Astrocyte of the spinal cord (primary cell): ENCODE measurements around the gene RBMX.

Experiments used
- DNase-seq: peaks from one replicate; pipeline ENCODE4 v3.0.0; 2011; ENCODE audit warnings: low read depth, low spot score
- H3K4me3 ChIP-seq: 2 replicates; pipeline ENCODE4 v1.5.1; 2011; ENCODE audit warnings: low read depth, mild to moderate bottlenecking, low read length, moderate library complexity
- in situ Hi-C: cut with HindIII; loops from 2 replicates; pipeline ENCODE4 v1.10.0; 2017; ENCODE audit warnings: low sequenced_read_pairs
- TF ChIP-seq, protein P1 (sequence below): IDR thresholded peaks from 2 replicates; pipeline ENCODE4 v1.5.1; 2012; ENCODE audit warnings: low read depth, mild to moderate bottlenecking, low read length, inconsistent platforms

The RBMX gene

DNA sequence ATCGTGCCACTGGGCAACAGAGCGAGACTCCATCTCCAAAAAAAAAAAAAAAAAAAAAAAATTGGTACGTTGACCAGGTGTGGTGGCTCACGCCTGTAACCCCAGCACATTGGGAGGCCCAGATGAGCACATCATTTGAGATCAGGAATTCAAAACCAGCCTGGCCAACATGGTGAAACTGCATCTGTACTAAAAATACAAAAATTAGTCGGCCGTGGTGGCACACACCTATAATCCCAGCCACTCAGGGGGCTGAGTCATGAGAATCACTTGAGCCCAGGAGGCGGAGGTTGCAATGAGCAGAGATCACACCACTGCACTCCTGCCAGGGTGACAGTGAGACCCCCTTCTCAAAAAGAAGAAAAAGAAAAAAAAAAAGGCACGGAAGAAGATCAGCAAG lies 24.5 kb downstream of the RBMX start:
- no peak overlapping the region for H3K4me3 ChIP-seq
- TF ChIP-seq, protein P1, sequence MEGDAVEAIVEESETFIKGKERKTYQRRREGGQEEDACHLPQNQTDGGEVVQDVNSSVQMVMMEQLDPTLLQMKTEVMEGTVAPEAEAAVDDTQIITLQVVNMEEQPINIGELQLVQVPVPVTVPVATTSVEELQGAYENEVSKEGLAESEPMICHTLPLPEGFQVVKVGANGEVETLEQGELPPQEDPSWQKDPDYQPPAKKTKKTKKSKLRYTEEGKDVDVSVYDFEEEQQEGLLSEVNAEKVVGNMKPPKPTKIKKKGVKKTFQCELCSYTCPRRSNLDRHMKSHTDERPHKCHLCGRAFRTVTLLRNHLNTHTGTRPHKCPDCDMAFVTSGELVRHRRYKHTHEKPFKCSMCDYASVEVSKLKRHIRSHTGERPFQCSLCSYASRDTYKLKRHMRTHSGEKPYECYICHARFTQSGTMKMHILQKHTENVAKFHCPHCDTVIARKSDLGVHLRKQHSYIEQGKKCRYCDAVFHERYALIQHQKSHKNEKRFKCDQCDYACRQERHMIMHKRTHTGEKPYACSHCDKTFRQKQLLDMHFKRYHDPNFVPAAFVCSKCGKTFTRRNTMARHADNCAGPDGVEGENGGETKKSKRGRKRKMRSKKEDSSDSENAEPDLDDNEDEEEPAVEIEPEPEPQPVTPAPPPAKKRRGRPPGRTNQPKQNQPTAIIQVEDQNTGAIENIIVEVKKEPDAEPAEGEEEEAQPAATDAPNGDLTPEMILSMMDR = no peak
- in situ Hi-C loops = no loop called here
- no peak for DNase-seq

GRCh38 chrX:136851526-136851925 lies 29.0 kb downstream of the RBMX start:
- H3K4me3 ChIP-seq = no peak overlapping the region
- DNase-seq = no peak
- TF ChIP-seq, protein P1 = no peak
- in situ Hi-C loops = no loop called here

- in situ Hi-C loops = no loop called here
- no peak for DNase-seq
- H3K4me3 ChIP-seq = no peak overlapping the region
- TF ChIP-seq, protein P1 = no peak
Measured at GRCh38 chrX:136850441-136851175, 29.9 kb downstream of the RBMX start.

GRCh38 chrX:136849395-136849794 lies 31.1 kb downstream of the RBMX start:
- TF ChIP-seq, protein P1 = no peak
- in situ Hi-C loops = no loop called here
- no peak for DNase-seq
- no peak overlapping the region for H3K4me3 ChIP-seq

DNA sequence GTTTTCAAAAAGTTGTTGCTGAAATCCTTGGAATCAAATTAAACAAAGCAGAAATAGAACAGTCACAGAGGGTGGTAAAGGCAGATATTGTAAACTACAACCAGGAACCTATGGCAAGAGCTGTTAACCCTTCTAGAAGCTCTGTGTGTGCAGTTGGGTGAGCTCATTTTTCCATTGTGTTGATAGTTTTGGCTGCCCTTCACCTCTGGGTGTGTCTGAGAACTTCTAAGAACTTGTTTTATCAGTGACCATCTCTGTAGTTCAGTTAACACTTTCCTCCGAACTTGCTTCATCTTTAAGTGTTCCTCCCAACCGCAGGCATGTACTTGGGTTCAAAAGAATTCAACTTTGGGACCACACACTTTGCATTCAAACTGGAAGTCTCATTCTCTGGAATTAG lies 32.7 kb downstream of the RBMX start:
- in situ Hi-C loops = no loop called here
- DNase-seq = peak; percentile 63
- TF ChIP-seq, protein P1 = no peak
- H3K4me3 ChIP-seq = no peak overlapping the region

DNA sequence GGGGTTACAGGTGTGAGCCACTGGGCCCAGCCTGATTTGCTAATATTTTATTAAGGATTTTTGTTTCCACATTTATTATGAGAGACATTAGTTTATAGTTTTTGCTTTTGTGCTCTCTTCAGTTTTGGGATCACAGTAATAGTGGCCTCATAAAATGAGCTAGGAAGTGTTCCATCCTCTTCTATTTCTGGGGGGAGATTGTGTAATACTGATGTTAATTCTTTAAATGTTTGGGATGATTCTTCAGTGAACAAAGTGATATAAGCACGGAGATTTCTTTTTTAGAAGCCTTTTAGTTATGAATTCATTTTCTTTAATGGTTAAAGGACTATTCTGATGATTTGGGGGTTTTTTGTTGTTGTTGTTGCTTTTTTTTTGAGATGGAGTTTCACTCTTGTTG lies 41.3 kb downstream of the RBMX start:
- TF ChIP-seq, protein P1 = no peak
- no peak for DNase-seq
- H3K4me3 ChIP-seq = no peak overlapping the region
- in situ Hi-C loops = no loop called here
